ENCODE results near the gene ATP6V0D1. TPM values are rescaled to one million over a fixed set of nuclear protein-coding genes. Genes with fewer than 3 reads are reported as not detected.

The ATP6V0D1 gene
- total and polyA plus RNA-seq, 2 of the 4 experiments (the other 2 are of a cell fraction), result 112 to 124 TPM

- TF ChIP-seq RCOR1 (IDR thresholded peaks at IDR 0.05; ENCODE audit: insufficient replicate concordance, low read length) (no peak), NFE2L2 (IDR thresholded peaks at IDR 0.05; ENCODE audit: low read depth, low read length) (no peak), RFX5 (IDR thresholded peaks at IDR 0.05; ENCODE audit: low read depth, low read length) (no peak)
Observed at GRCh38 chr16:67393111-67393787, 87.7 kb downstream of the ATP6V0D1 start, which contains the start of gene TPPP3 (continued).

GRCh38 chr16:67392301-67393059 is 88.5 kb downstream of the ATP6V0D1 start:
- Histone ChIP-seq H2BK15ac (ENCODE audit: low read depth, low read length) (no peak overlapping the region), H3K27ac (ENCODE audit: insufficient read depth, low read length) (no peak overlapping the region), H3K4me1 (ENCODE audit: control insufficient read depth, insufficient read depth, low read length) (peaks cover 16% of the 10 kb centered on the region), H3K4me2 (ENCODE audit: low read depth, low read length) (peak overlapping the region; percentile 85; the same call in 1 of the 2 replicates), H3K9me1 (ENCODE audit: insufficient read depth, low read length) (peaks cover 5% of the 10 kb centered on the region; the same call in 1 of the 2 replicates), H3K23ac (ENCODE audit: low read depth, low read length) (no peak overlapping the region), H3K27me3 (ENCODE audit: control insufficient read depth, insufficient read depth, low read length) (peaks cover 4% of the 10 kb centered on the region; the same call in 1 of the 2 replicates), H3K56ac (ENCODE audit: extremely low read depth, insufficient read depth, low read length) (no peak overlapping the region), H4K8ac (ENCODE audit: low read depth in 2 of 2, low read length in 2 of 2) (peak overlapping the region in 1 of 2 experiments; percentile 2; a peak in 1 of 4 replicates), H3K14ac (replicated peaks; ENCODE audit: low read depth, low read length) (no peak overlapping the region), H4K5ac (ENCODE audit: low read depth, low read length) (no peak overlapping the region), H2AK5ac (ENCODE audit: low read depth, low read length) (no peak overlapping the region; the same call in none of the 2 replicates), H3K4me3 (ENCODE audit: insufficient read depth, low read depth, low read length) (no peak overlapping the region), H4K91ac (ENCODE audit: insufficient read depth, low read depth, low read length) (no peak overlapping the region), H2AK9ac (replicated peaks; ENCODE audit: low read depth, low read length, poor library complexity) (peak overlapping the region; percentile 76), H2BK5ac (ENCODE audit: low read depth, low read length, poor library complexity, severe bottlenecking) (no peak overlapping the region), H3K18ac (ENCODE audit: low read depth, low read length) (no peak overlapping the region), H3K79me1 (ENCODE audit: low read depth in 1 of 2, low read length in 2 of 2) (no peaks in the 10 kb centered on the region), H2AFZ (replicated peaks; ENCODE audit: low read length, poor library complexity) (peak overlapping the region; percentile 96), H3K36me3 (ENCODE audit: control insufficient read depth, insufficient read depth, low read length) (no peaks in the 10 kb centered on the region), H3K4ac (ENCODE audit: low read depth, low read length) (peak overlapping the region; percentile 27; the same call in 1 of the 2 replicates), H2BK120ac (ENCODE audit: low read depth, low read length) (no peak overlapping the region), H4K20me1 (ENCODE audit: insufficient read depth, low read length) (no peaks in the 10 kb centered on the region), H3K9me3 (ENCODE audit: control insufficient read depth, insufficient read depth, low read length) (no peaks in the 10 kb centered on the region), H3K9ac (ENCODE audit: low read depth, low read length) (no peak overlapping the region), H2BK20ac (ENCODE audit: low read depth, low read length) (no peak overlapping the region)
- TF ChIP-seq FOS (IDR thresholded peaks at IDR 0.05; ENCODE audit: low read depth, low read length) (no peak), BHLHE40 (IDR thresholded peaks at IDR 0.05; ENCODE audit: low read depth, low read length) (no peak), NFE2L2 (IDR thresholded peaks at IDR 0.05; ENCODE audit: low read depth, low read length) (no peak), SMC3 (IDR thresholded peaks at IDR 0.05; ENCODE audit: low read depth, low read length) (no peak), CEBPB (IDR thresholded peaks at IDR 0.05; ENCODE audit: low read depth, low read length) (no peak), CTCF (conservative IDR thresholded peaks at IDR 0.05; ENCODE audit: low read depth, low read length) (no peak), MXI1 (IDR thresholded peaks at IDR 0.05; ENCODE audit: borderline replicate concordance, low read depth, low read length) (no peak)
- DNase-seq (no peak), ATAC-seq (ENCODE audit: low read depth) (no peak)
- BruUV-seq (replicated peaks), result no TSS peak
- in situ Hi-C loops (cut with MboI; ENCODE audit: low sequenced_read_pairs) (no loop called here), dilution Hi-C loops (cut with HindIII; ENCODE audit: low sequenced_read_pairs, unreplicated experiment) (no loop called here), intact Hi-C loops (cut with micrococcal nuclease) (loop anchor here (5.0 kb wide), 1 partner anchor 145 kb away; the partner anchor contains the start of genes FHOD1 and SLC9A5)
- POLR2A ChIA-PET (ENCODE audit: unreplicated experiment), result no interaction called here
- CTCF ChIA-PET, result interaction anchor here (0.8 to 1.0 kb wide), 2 partner anchors 42 to 131 kb away, joined by 3 to 4 read pairs; no protein-coding TSS in a partner anchor
- 81% methylated on average over 11 of the region's 18 CpGs; no CpG with 5 or more reads in 1 of the 2 experiments for WGBS, 2 experiments (ENCODE audit: extremely low coverage in 2 of 2, insufficient read length in 1 of 2)
